ENCODE results near the gene SLC6A1. TPM values are rescaled to one million over a fixed set of nuclear protein-coding genes. Genes with fewer than 3 reads are reported as not detected.

SLC6A1 gene
- total RNA-seq, 1 experiment from 2014 or later: not detected

DNA sequence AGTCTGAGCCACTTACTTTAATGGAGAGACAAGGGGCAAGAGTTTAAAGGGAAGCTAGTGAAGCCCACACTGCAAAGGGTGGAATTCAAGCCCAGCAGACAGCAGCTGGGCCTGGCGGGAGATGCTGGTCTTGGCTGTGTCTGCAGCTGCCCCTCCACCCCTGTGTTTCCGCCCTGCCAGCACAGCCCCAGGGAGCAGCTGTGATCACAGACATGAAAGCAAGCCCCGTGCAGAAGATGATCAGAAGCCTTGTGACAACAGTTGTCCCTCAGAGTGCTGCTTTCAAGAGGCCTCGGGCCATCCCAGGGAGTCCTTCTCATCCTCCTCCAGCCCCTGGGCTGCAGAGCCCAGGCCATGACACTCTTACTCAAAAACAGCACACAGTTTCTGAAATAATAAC is 24.1 kb upstream of the SLC6A1 start:
- Histone ChIP-seq H3K36me3 (ENCODE audit: insufficient read depth, low read length, poor library complexity, severe bottlenecking) (no peaks in the 10 kb centered on the region), H3K27ac (ENCODE audit: low read depth, low read length, poor library complexity, severe bottlenecking) (no peak overlapping the region), H3K4me3 (ENCODE audit: low read depth, low read length, poor library complexity, severe bottlenecking) (no peak overlapping the region), H3K9me3 (ENCODE audit: low read depth, low read length, poor library complexity, severe bottlenecking) (no peaks in the 10 kb centered on the region), H3K4me1 (ENCODE audit: insufficient read depth, low read length, poor library complexity, severe bottlenecking) (no peaks in the 10 kb centered on the region), H3K27me3 (replicated peaks; ENCODE audit: insufficient read depth, low read depth, low read length, poor library complexity) (peaks cover 13% of the 10 kb centered on the region)
- BruUV-seq (replicated peaks): no TSS peak
- ChIA-PET CTCF (no interaction called here), POLR2A (ENCODE audit: low non-redundant PET) (no interaction called here)
- no peak for DNase-seq (ENCODE audit: low spot score)
- intact Hi-C loops (cut with micrococcal nuclease; ENCODE audit: unreplicated experiment): no loop called here
- TF ChIP-seq, protein P1, sequence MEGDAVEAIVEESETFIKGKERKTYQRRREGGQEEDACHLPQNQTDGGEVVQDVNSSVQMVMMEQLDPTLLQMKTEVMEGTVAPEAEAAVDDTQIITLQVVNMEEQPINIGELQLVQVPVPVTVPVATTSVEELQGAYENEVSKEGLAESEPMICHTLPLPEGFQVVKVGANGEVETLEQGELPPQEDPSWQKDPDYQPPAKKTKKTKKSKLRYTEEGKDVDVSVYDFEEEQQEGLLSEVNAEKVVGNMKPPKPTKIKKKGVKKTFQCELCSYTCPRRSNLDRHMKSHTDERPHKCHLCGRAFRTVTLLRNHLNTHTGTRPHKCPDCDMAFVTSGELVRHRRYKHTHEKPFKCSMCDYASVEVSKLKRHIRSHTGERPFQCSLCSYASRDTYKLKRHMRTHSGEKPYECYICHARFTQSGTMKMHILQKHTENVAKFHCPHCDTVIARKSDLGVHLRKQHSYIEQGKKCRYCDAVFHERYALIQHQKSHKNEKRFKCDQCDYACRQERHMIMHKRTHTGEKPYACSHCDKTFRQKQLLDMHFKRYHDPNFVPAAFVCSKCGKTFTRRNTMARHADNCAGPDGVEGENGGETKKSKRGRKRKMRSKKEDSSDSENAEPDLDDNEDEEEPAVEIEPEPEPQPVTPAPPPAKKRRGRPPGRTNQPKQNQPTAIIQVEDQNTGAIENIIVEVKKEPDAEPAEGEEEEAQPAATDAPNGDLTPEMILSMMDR (conservative IDR thresholded peaks at IDR 0.05; ENCODE audit: low read depth, low read length): no peak
- no peak for TF ChIP-seq EZH2 (IDR thresholded peaks at IDR 0.05; ENCODE audit: borderline replicate concordance, low read depth, low read length, poor library complexity, severe bottlenecking)

DNA sequence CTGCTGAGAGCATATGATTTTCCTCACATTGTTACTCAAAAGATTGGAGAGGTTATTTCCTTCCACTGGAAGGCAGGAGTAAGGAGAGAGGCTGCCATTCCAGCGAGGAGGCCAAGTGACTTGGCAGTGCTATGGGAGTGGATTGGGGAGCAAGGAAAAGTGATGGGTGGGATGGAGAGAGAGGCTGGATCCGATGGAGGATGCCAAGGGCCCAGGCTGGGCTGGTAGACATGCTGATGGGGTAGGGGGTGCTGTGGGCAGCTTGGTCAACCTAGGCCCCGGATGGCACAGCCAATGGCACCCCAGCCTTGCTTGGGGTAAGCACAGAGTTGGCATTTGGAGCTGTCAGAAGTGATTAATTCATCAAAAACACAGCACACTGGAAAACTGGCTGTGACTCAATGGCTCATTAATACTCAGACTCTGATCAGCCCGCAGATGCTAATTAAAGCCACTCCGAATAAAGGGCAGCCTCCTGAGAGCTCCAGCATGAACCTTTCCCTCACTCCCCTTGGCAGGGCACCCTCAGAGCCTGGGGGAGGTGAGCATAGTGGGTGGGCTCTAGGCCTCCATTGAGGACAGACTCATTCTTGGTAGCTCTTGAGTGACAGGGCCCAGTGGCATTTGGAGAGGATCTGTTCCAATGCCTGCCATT is 22.1 kb upstream of the SLC6A1 start:
- H3K4me1 ChIP-seq (ENCODE audit: insufficient read depth, low read length, poor library complexity, severe bottlenecking): no peaks in the 10 kb centered on the region
- no peak overlapping the region for H3K27ac ChIP-seq (ENCODE audit: low read depth, low read length, poor library complexity, severe bottlenecking)
- BruUV-seq (replicated peaks): no TSS peak
- TF ChIP-seq, protein P1 (conservative IDR thresholded peaks at IDR 0.05; ENCODE audit: low read depth, low read length): no peak
- TF ChIP-seq EZH2 (IDR thresholded peaks at IDR 0.05; ENCODE audit: borderline replicate concordance, low read depth, low read length, poor library complexity, severe bottlenecking): no peak
- H3K4me3 ChIP-seq (ENCODE audit: low read depth, low read length, poor library complexity, severe bottlenecking): no peak overlapping the region
- no peaks in the 10 kb centered on the region for H3K36me3 ChIP-seq (ENCODE audit: insufficient read depth, low read length, poor library complexity, severe bottlenecking)
- CTCF ChIA-PET: no interaction called here
- POLR2A ChIA-PET (ENCODE audit: low non-redundant PET): no interaction called here
- DNase-seq (ENCODE audit: low spot score): no peak
- H3K27me3 ChIP-seq (replicated peaks; ENCODE audit: insufficient read depth, low read depth, low read length, poor library complexity): peaks cover 13% of the 10 kb centered on the region
- no peaks in the 10 kb centered on the region for H3K9me3 ChIP-seq (ENCODE audit: low read depth, low read length, poor library complexity, severe bottlenecking)
- intact Hi-C loops (cut with micrococcal nuclease; ENCODE audit: unreplicated experiment): no loop called here

DNA sequence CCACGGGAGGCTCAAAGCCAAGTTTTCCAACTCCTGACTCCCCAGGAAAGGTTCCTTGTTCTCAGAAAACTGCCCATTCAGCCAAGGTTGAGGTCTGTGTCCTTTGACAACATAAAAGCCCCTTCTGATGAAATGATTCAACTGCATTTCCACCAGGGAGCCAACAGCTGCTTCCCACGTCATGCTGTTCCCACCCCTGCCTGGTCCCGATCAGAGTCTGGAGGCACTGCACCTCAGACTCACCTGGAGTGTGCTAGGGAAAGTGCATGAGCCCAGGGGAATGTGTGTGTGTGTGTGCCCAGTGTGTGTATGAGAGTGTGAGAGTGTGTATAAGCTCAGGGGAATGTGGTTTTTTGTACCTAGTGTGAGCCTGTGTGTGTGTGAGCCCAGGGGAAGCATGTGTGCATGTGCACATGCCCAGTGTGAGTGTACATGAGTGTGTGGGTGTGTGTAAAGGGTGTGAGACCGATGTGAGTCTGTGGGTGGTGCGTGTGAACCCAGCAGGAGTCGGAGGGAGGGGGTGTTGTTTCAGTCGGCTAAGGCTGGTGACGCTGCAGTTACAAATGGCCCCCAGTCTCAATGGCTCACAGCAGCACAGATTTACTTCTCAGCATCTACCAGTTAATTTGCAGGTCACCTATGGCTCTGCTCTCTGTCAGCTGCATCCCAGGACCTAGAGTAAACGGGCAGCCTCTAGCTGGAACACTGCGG is 20.3 kb upstream of the SLC6A1 start:
- ChIA-PET CTCF (no interaction called here), POLR2A (ENCODE audit: low non-redundant PET) (no interaction called here)
- BruUV-seq (replicated peaks): no TSS peak
- no peaks in the 10 kb centered on the region for H3K9me3 ChIP-seq (ENCODE audit: low read depth, low read length, poor library complexity, severe bottlenecking)
- H3K4me1 ChIP-seq (ENCODE audit: insufficient read depth, low read length, poor library complexity, severe bottlenecking): no peaks in the 10 kb centered on the region
- TF ChIP-seq EZH2 (IDR thresholded peaks at IDR 0.05; ENCODE audit: borderline replicate concordance, low read depth, low read length, poor library complexity, severe bottlenecking): no peak
- TF ChIP-seq, protein P1 (conservative IDR thresholded peaks at IDR 0.05; ENCODE audit: low read depth, low read length): no peak
- peaks cover 13% of the 10 kb centered on the region for H3K27me3 ChIP-seq (replicated peaks; ENCODE audit: insufficient read depth, low read depth, low read length, poor library complexity)
- intact Hi-C loops (cut with micrococcal nuclease; ENCODE audit: unreplicated experiment): no loop called here
- no peak for DNase-seq (ENCODE audit: low spot score)
- H3K4me3 ChIP-seq (ENCODE audit: low read depth, low read length, poor library complexity, severe bottlenecking): no peak overlapping the region
- no peak overlapping the region for H3K27ac ChIP-seq (ENCODE audit: low read depth, low read length, poor library complexity, severe bottlenecking)
- H3K36me3 ChIP-seq (ENCODE audit: insufficient read depth, low read length, poor library complexity, severe bottlenecking): no peaks in the 10 kb centered on the region
